NT2/D1 (cell line): ENCODE measurements around the gene DNAJC17.

Experiments
- DNase-seq: peaks from one replicate; pipeline ENCODE4 v3.0.0-alpha.2; 2011; ENCODE audit warnings: low read depth, low spot score
- H3K27me3 ChIP-seq: 2 replicates; pipeline ENCODE4 v1.6.0; 2011; ENCODE audit warnings: mild to moderate bottlenecking; ENCODE audit not compliant: insufficient read length, insufficient read depth
- H3K36me3 ChIP-seq: 2 replicates; pipeline ENCODE4 v1.6.1; 2011; ENCODE audit warnings: mild to moderate bottlenecking, low read length, mixed read lengths; ENCODE audit not compliant: insufficient read depth, insufficient read length
- H3K4me1 ChIP-seq: 2 replicates; pipeline ENCODE4 v1.5.1; 2011; ENCODE audit not compliant: insufficient read depth, insufficient read length
- H3K4me3 ChIP-seq: 2 replicates; pipeline ENCODE4 v1.5.1; 2011; ENCODE audit warnings: low read depth; ENCODE audit not compliant: insufficient read length
- H3K9ac ChIP-seq: 2 replicates; pipeline ENCODE4 v1.6.0; 2011; ENCODE audit warnings: low read depth; ENCODE audit not compliant: insufficient read length
- H3K9me3 ChIP-seq: 2 replicates; pipeline ENCODE4 v1.5.1; 2011; ENCODE audit warnings: mild to moderate bottlenecking, low read length; ENCODE audit not compliant: insufficient read depth
- SUZ12 ChIP-seq: IDR thresholded peaks from 2 replicates; pipeline ENCODE4 v1.6.1; 2011; ENCODE audit not compliant: insufficient read length, insufficient read depth; ENCODE audit errors: extremely low read depth
- YY1 ChIP-seq: IDR thresholded peaks from 2 replicates; pipeline ENCODE4 v1.6.1; 2011; ENCODE audit not compliant: insufficient read length, insufficient read depth
- ZNF274 ChIP-seq: IDR thresholded peaks from 2 replicates; pipeline ENCODE4 v1.6.1; 2011; ENCODE audit warnings: mild to moderate bottlenecking, low read depth, low read length

The DNAJC17 gene

DNA sequence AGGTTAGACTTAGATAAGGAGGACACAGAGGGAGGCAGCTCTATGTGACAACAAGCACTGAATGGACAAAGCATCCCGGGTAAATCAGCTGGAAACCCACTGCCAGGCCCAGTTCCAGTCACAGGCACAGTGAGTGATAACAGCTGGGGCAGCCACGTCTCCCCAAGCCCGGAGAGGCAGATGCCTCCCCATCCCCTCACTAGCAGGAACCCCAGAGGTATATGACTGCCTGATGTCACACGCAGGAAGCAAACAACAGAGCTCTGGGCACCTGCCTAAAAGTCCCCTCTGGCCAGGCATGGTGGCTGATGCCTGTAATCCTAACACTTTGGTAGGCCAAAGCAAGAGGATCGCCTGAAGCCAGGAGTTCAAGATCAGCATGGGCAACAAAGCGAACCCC, 19.3 kb downstream of the DNAJC17 start:
- TF ChIP-seq YY1 (no peak), ZNF274 (no peak), SUZ12 (no peak)
- Histone ChIP-seq H3K36me3 (peaks cover 7% of the 10 kb centered on the region), H3K27me3 (no peaks in the 10 kb centered on the region), H3K4me3 (no peak overlapping the region), H3K4me1 (no peaks in the 10 kb centered on the region), H3K9ac (no peak overlapping the region), H3K9me3 (no peaks in the 10 kb centered on the region)
- no peak for DNase-seq

DNA sequence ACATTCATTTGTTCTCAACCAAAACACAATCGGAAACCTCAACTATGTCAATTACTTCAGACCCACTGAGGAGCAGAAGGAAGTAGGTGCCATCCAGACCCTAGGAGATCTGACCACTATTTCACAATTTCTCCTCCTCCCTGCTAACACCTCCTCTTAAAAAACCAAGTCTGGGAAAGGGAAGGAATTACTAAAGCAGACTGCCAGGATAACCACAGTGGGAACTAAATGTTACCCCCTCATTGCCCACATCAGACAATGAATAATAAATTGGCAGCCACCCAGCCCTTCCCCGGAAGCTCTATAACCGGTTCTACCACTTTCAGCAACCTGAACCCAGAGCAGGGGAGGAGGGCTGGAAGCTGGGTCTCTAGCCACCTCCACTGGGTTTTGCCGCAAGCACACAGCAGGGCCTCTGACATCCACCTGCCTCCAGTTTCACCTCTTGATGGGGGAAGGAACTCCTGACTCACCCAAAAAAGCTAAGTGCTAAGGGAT, 19.9 kb downstream of the DNAJC17 start:
- no peaks in the 10 kb centered on the region for H3K9me3 ChIP-seq
- no peak overlapping the region for H3K9ac ChIP-seq
- H3K27me3 ChIP-seq: no peaks in the 10 kb centered on the region
- peaks cover 7% of the 10 kb centered on the region for H3K36me3 ChIP-seq
- no peak for DNase-seq
- no peaks in the 10 kb centered on the region for H3K4me1 ChIP-seq
- TF ChIP-seq SUZ12 (no peak), ZNF274 (no peak), YY1 (no peak)
- H3K4me3 ChIP-seq: no peak overlapping the region

DNA sequence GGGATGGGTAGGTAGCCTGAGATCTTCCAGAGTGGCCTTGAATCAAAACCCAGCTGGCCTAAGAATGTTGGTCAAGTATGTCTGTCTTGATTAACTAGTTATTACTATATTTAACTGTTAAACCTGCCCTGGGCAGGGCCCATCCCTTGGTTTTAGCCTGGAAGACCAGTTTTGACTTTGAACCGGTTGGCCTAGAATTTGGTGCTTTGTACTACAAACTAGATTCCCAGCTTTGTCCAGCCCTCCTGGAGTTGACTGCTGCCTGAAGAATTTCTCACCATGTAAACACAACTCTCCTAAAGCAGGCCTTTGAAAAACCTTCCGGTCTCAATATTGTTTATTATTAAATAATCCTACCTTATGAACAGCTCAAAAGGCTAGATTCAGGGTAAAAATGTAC, 21.5 kb downstream of the DNAJC17 start:
- no peak for TF ChIP-seq ZNF274
- TF ChIP-seq SUZ12: no peak
- TF ChIP-seq YY1: no peak

DNA sequence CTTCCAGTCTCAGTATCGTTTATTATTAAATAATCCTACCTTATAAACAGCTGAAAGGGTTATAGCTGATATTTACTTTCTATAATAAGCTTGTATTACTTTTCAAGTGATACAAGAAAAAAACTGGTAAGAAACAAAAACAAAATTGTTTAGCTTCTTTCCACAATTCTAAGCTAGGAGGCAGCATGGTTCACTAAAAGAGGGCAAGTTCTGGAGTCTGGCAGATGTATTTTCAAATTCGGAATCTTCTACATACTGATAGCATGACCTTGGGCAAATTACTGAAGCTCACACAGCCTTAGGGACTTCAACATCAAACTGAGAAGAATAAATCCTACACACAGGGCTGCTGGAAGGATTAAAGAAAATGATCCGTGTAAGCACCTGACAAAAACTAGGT, 22.1 kb downstream of the DNAJC17 start:
- no peak overlapping the region for H3K9ac ChIP-seq
- H3K4me3 ChIP-seq: no peak overlapping the region
- TF ChIP-seq YY1: no peak
- no peak for TF ChIP-seq ZNF274
- TF ChIP-seq SUZ12: no peak
- no peaks in the 10 kb centered on the region for H3K27me3 ChIP-seq
- DNase-seq: no peak
- H3K9me3 ChIP-seq: no peaks in the 10 kb centered on the region
- peaks cover under 1% of the 10 kb centered on the region for H3K36me3 ChIP-seq
- H3K4me1 ChIP-seq: no peaks in the 10 kb centered on the region

More for the DNA sequence above, 21.5 kb downstream of the DNAJC17 start:
- H3K9ac ChIP-seq: no peak overlapping the region
- no peaks in the 10 kb centered on the region for H3K36me3 ChIP-seq
- no peak for DNase-seq
- no peaks in the 10 kb centered on the region for H3K4me1 ChIP-seq
- H3K27me3 ChIP-seq: no peaks in the 10 kb centered on the region
- H3K9me3 ChIP-seq: no peaks in the 10 kb centered on the region
- H3K4me3 ChIP-seq: no peak overlapping the region

- Histone ChIP-seq H3K4me1 (no peaks in the 10 kb centered on the region), H3K36me3 (peaks cover 21% of the 10 kb centered on the region), H3K9me3 (no peaks in the 10 kb centered on the region), H3K4me3 (no peak overlapping the region), H3K9ac (no peak overlapping the region), H3K27me3 (no peaks in the 10 kb centered on the region)
- no peak for DNase-seq
- TF ChIP-seq YY1: no peak
- TF ChIP-seq ZNF274: no peak
- TF ChIP-seq SUZ12: no peak
These were observed 24.6 kb downstream of the DNAJC17 start for GRCh38 chr15:40782609-40783227.

- Histone ChIP-seq H3K4me1 (no peaks in the 10 kb centered on the region), H3K36me3 (peaks cover 72% of the 10 kb centered on the region), H3K4me3 (no peak overlapping the region), H3K9ac (no peak overlapping the region), H3K27me3 (no peaks in the 10 kb centered on the region), H3K9me3 (no peaks in the 10 kb centered on the region)
- no peak for TF ChIP-seq SUZ12
- no peak for TF ChIP-seq YY1
- TF ChIP-seq ZNF274: no peak
- no peak for DNase-seq
These were observed 30.6 kb downstream of the DNAJC17 start for GRCh38 chr15:40776537-40777141.

DNA sequence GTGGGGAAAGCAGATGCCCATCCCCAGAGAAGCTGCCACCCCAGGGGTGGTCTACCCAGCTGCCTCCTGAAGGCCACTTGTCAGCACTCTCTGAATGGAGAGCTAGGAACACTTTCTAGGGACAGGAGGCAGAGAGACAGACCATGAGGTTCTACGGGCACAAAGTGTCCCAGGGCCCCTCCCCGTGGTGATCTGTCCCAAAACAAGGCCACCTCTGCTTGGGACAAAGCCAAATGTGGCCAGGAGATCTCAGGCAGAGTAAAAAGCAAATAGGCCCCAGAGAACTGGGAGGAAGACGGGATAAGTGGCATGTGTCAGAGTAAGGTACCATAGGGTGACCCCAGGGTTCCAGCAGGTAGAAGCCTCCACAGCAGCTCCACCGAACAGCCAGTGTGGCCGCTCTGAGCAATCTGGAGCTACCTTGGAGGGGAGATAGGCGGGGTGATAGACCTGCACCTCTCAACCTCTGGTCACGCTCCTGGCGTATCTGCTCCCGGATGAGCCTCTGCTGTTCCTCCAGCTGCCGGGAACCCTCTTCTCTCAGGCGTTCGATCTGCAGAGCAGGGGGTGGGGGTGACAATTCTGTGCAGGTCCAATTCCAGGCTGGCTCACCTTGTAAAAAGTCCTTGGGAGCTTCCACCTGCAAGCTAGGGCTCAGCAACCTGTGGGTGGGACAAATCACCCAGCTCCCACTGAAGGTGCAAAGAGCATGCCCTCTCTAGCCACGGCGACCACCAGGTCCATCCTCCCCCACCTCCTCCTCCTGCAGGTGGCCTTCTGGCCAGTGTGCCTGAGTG, 31.3 kb downstream of the DNAJC17 start:
- no peak for DNase-seq
- Histone ChIP-seq H3K9ac (no peak overlapping the region), H3K36me3 (peaks cover 76% of the 10 kb centered on the region), H3K9me3 (no peaks in the 10 kb centered on the region), H3K27me3 (no peaks in the 10 kb centered on the region), H3K4me3 (no peak overlapping the region), H3K4me1 (no peaks in the 10 kb centered on the region)
- TF ChIP-seq SUZ12: no peak
- no peak for TF ChIP-seq ZNF274
- no peak for TF ChIP-seq YY1
